HEK293 (cell line): ENCODE results near the gene WDR75.

ENCODE experiments used
- CTCF ChIA-PET: fragments of 350-600 bp; formaldehyde crosslinking; extraction: SDS; loops from one replicate; lab custom pipeline; 2021; ENCODE audit warnings: antibody characterized with exemption; lab: Yijun Ruan, JAX
- POLR2A ChIA-PET: fragments of 300-600 bp; formaldehyde crosslinking; extraction: SDS; loops from one replicate; lab custom pipeline; 2020; ENCODE audit warnings: antibody characterized with exemption, inconsistent platforms; lab: Yijun Ruan, JAX
- H3K27ac ChIP-seq: fragments of 200-500 bp; sonication (Bioruptor generic); 2 replicates; pipeline ENCODE4 v1.5.1; 2014; ENCODE audit warnings: low read depth, low read length, control low read depth, inconsistent platforms; ENCODE audit errors: extremely low read depth
- H3K36me3 ChIP-seq, 2 experiments: fragments of 200-500 bp in 1 of 2; sonication (Bioruptor generic) in 1 of 2; 1 replicate in 1 of 2; 2 replicates in 1 of 2; pipeline ENCODE4 v1.5.1; 2014 to 2017; ENCODE audit warnings: inconsistent platforms in 2 of 2, low read length in 2 of 2; ENCODE audit not compliant: control insufficient read depth in 2 of 2, insufficient read depth in 1 of 2
- H3K4me1 ChIP-seq: fragments of 200-500 bp; sonication (Bioruptor generic); 2 replicates; pipeline ENCODE4 v1.5.1; 2014; ENCODE audit warnings: mild to moderate bottlenecking, low read length, inconsistent platforms; ENCODE audit not compliant: control insufficient read depth, insufficient read depth
- H3K4me3 ChIP-seq: 2 replicates; pipeline ENCODE4 v1.5.1; 2011; ENCODE audit warnings: low read depth, mild to moderate bottlenecking, control low read depth, low read length, moderate library complexity
- H3K9me3 ChIP-seq: fragments of 200-500 bp; sonication (Bioruptor generic); 2 replicates; pipeline ENCODE4 v1.5.1; 2014; ENCODE audit warnings: low read depth, low read length, inconsistent platforms; ENCODE audit not compliant: control insufficient read depth, insufficient read depth
- KLF1 ChIP-seq: fragments of 450-650 bp; formaldehyde crosslinking; IDR thresholded peaks from 2 replicates; pipeline ENCODE4 v1.5.1; 2016; ENCODE audit warnings: missing biosample characterization, missing genetic modification characterization
- MZF1 ChIP-seq: fragments of 450-650 bp; formaldehyde crosslinking; IDR thresholded peaks from 2 replicates; pipeline ENCODE4 v1.5.1; 2017; ENCODE audit warnings: missing biosample characterization, missing genetic modification characterization, borderline replicate concordance
- REST ChIP-seq: fragments of 450-650 bp; formaldehyde crosslinking; IDR thresholded peaks from 2 replicates; pipeline ENCODE4 v1.5.1; 2016; ENCODE audit warnings: missing biosample characterization, missing genetic modification characterization
- TCF7L2 ChIP-seq: IDR thresholded peaks from 2 replicates; pipeline ENCODE4 v1.6.1; 2011; ENCODE audit warnings: low read depth, mild to moderate bottlenecking, inconsistent platforms, low read length, moderate library complexity, borderline replicate concordance
- ZBTB21 ChIP-seq: fragments of 450-650 bp; formaldehyde crosslinking; IDR thresholded peaks from 2 replicates; pipeline ENCODE4 v1.5.1; 2017; ENCODE audit warnings: missing biosample characterization, missing genetic modification characterization
- ZNF121 ChIP-seq: fragments of 450-650 bp; formaldehyde crosslinking; IDR thresholded peaks from 2 replicates; pipeline ENCODE4 v1.5.1; 2016; ENCODE audit warnings: missing biosample characterization, missing genetic modification characterization
- ZNF366 ChIP-seq: fragments of 450-650 bp; formaldehyde crosslinking; conservative IDR thresholded peaks from 2 replicates; pipeline ENCODE4 v1.5.1; 2016; ENCODE audit warnings: missing biosample characterization, missing genetic modification characterization
- ZNF426 ChIP-seq: fragments of 450-650 bp; formaldehyde crosslinking; IDR thresholded peaks from 2 replicates; pipeline ENCODE4 v1.5.1; 2017; ENCODE audit warnings: missing biosample characterization, missing genetic modification characterization, mild to moderate bottlenecking, inconsistent platforms, moderate library complexity
- ZNF501 ChIP-seq: fragments of 450-650 bp; formaldehyde crosslinking; IDR thresholded peaks from 2 replicates; pipeline ENCODE4 v1.5.1; 2016; ENCODE audit warnings: missing biosample characterization, missing genetic modification characterization
- ZNF518A ChIP-seq: fragments of 450-650 bp; formaldehyde crosslinking; conservative IDR thresholded peaks from 2 replicates; pipeline ENCODE4 v1.5.1; 2016; ENCODE audit warnings: low read depth, missing biosample characterization, missing genetic modification characterization
- ZNF529 ChIP-seq: fragments of 450-650 bp; formaldehyde crosslinking; IDR thresholded peaks from 2 replicates; pipeline ENCODE4 v1.5.1; 2017; ENCODE audit warnings: missing genetic modification characterization, missing biosample characterization; ENCODE audit not compliant: insufficient replicate concordance
- ZNF626 ChIP-seq: fragments of 450-650 bp; sonication (Bioruptor Pico); formaldehyde crosslinking; IDR thresholded peaks from 2 replicates; pipeline ENCODE4 v1.5.1; 2018; ENCODE audit warnings: missing biosample characterization, missing genetic modification characterization, inconsistent platforms
- ZNF670 ChIP-seq: fragments of 450-650 bp; formaldehyde crosslinking; IDR thresholded peaks from 2 replicates; pipeline ENCODE4 v1.5.1; 2016; ENCODE audit warnings: missing biosample characterization, missing genetic modification characterization, low read depth
- ZNF837 ChIP-seq: fragments of 450-650 bp; formaldehyde crosslinking; IDR thresholded peaks from 2 replicates; pipeline ENCODE4 v1.5.1; 2016; ENCODE audit warnings: missing biosample characterization, missing genetic modification characterization
- ZNF843 ChIP-seq: fragments of 450-650 bp; formaldehyde crosslinking; IDR thresholded peaks from 2 replicates; pipeline ENCODE4 v1.5.1; 2016; ENCODE audit warnings: missing biosample characterization, missing genetic modification characterization
- TF ChIP-seq, protein P1 (sequence below): fragments of 450-650 bp; formaldehyde crosslinking; IDR thresholded peaks from 2 replicates; pipeline ENCODE4 v1.5.0; 2017; ENCODE audit warnings: missing biosample characterization, missing genetic modification characterization, borderline replicate concordance
- TF ChIP-seq, protein P2 (sequence below): fragments of 450-650 bp; formaldehyde crosslinking; IDR thresholded peaks from 2 replicates; pipeline ENCODE4 v1.5.1; 2016; ENCODE audit warnings: missing biosample characterization, missing genetic modification characterization

The WDR75 gene

GRCh38 chr2:189481071-189481470, 39.8 kb downstream of the WDR75 start:
- H3K4me1 ChIP-seq, result no peaks in the 10 kb centered on the region
- TF ChIP-seq KLF1 (no peak), TCF7L2 (no peak), ZNF518A (tag by site-specific recombination) (no peak), MZF1 (no peak), ZNF121 (no peak), REST (tag by site-specific recombination) (no peak), ZBTB21 (tag by site-specific recombination) (no peak), ZNF426 (no peak), ZNF501 (tag by site-specific recombination) (no peak), ZNF366 (tag by site-specific recombination) (no peak), ZNF529 (no peak), ZNF843 (tag by site-specific recombination) (no peak), ZNF837 (no peak), ZNF626 (tag by site-specific recombination) (no peak), ZNF670 (no peak)
- TF ChIP-seq, protein P1, sequence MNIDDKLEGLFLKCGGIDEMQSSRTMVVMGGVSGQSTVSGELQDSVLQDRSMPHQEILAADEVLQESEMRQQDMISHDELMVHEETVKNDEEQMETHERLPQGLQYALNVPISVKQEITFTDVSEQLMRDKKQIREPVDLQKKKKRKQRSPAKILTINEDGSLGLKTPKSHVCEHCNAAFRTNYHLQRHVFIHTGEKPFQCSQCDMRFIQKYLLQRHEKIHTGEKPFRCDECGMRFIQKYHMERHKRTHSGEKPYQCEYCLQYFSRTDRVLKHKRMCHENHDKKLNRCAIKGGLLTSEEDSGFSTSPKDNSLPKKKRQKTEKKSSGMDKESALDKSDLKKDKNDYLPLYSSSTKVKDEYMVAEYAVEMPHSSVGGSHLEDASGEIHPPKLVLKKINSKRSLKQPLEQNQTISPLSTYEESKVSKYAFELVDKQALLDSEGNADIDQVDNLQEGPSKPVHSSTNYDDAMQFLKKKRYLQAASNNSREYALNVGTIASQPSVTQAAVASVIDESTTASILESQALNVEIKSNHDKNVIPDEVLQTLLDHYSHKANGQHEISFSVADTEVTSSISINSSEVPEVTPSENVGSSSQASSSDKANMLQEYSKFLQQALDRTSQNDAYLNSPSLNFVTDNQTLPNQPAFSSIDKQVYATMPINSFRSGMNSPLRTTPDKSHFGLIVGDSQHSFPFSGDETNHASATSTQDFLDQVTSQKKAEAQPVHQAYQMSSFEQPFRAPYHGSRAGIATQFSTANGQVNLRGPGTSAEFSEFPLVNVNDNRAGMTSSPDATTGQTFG (tag by site-specific recombination), result no peak
- TF ChIP-seq, protein P2, sequence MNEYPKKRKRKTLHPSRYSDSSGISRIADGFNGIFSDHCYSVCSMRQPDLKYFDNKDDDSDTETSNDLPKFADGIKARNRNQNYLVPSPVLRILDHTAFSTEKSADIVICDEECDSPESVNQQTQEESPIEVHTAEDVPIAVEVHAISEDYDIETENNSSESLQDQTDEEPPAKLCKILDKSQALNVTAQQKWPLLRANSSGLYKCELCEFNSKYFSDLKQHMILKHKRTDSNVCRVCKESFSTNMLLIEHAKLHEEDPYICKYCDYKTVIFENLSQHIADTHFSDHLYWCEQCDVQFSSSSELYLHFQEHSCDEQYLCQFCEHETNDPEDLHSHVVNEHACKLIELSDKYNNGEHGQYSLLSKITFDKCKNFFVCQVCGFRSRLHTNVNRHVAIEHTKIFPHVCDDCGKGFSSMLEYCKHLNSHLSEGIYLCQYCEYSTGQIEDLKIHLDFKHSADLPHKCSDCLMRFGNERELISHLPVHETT, result no peak
- no peak overlapping the region for H3K27ac ChIP-seq
- CTCF ChIA-PET, result interaction anchor here (1.3 kb wide), 1 partner anchor 179 kb away, joined by 4 read pairs; no protein-coding TSS in a partner anchor
- peaks cover 4 to 7% of the 10 kb centered on the region in 2 experiments; a peak in 2 of 3 replicates for H3K36me3 ChIP-seq
- POLR2A ChIA-PET, result no interaction called here
- H3K4me3 ChIP-seq, result no peak overlapping the region
- H3K9me3 ChIP-seq, result no peaks in the 10 kb centered on the region
